ENCODE measurements around the gene AATF. TPM values are rescaled to one million over a fixed set of nuclear protein-coding genes. Genes with fewer than 3 reads are reported as not detected.
A peak's percentile ranks its signal among the peaks of the same experiment; 100 is the strongest.

Gene AATF
- total RNA-seq, 1 experiment from 2014 or later: 54.4 TPM

GRCh38 chr17:36950027-36950426, 1.3 kb downstream of the AATF start:
- DNase-seq (ENCODE audit: low read depth, low spot score): no peak
- in situ Hi-C loops (cut with HindIII; ENCODE audit: low pct_unique_long_range_greater_than_20kb, low sequenced_read_pairs): no loop called here

DNA sequence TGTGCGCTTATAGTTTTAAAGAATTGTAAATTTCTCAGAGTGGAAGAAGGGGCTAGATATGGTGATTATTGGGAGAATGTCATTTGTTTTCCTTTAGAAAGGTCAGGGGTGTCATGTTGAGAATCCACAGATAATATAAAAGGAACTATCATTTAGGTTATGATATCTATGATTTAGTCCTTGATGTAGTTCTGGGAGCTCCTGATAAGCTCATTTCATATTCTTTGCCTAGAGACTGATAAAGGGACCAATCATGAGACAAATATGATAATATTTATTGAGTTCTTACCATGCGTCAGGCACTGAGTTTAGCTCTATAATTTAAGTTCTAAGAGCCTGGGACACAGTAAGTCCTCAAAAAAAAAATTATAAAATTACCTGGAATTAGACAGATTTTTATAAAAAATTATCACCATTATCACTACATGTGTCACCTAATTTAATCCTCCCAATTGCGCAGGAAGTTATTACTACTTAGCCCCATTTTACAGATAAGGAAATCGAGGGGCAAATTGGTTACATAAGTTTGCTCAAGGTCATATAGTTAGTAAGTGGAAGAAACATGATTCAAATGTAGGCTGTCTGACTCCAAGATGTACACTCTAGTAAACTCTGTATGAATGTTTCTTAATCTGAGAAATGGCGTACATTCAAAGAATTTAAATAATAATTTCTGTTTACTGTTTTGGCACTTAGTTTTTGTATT, 2.5 kb downstream of the AATF start:
- no peak for DNase-seq (ENCODE audit: low read depth, low spot score)
- in situ Hi-C loops (cut with HindIII; ENCODE audit: low pct_unique_long_range_greater_than_20kb, low sequenced_read_pairs): no loop called here

DNA sequence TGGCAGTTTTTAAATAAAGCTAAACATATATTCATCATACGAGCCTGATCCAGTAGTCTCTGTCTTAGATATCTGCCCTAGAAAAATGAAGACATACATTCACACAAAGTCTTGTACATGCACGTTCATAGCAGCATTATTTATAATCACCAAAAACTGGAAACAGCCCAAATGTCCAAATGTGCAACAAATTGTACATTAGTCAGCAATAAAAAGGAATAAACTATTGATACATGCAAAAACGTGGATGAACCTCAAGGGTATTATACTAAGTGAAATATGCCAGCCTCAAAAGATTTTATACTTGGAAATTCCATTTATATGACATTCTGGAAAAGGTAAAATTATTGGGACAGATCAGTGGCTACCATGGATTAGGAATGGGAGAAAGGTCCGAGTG, 22.8 kb downstream of the AATF start:
- in situ Hi-C loops (cut with HindIII; ENCODE audit: low pct_unique_long_range_greater_than_20kb, low sequenced_read_pairs): no loop called here
- DNase-seq (ENCODE audit: low read depth, low spot score): no peak

GRCh38 chr17:36972186-36972700, 23.5 kb downstream of the AATF start:
- in situ Hi-C loops (cut with HindIII; ENCODE audit: low pct_unique_long_range_greater_than_20kb, low sequenced_read_pairs): no loop called here

GRCh38 chr17:36972905-36973304, 24.2 kb downstream of the AATF start:
- in situ Hi-C loops (cut with HindIII; ENCODE audit: low pct_unique_long_range_greater_than_20kb, low sequenced_read_pairs): no loop called here
- no peak for DNase-seq (ENCODE audit: low read depth, low spot score)

More at GRCh38 chr17:36972186-36972700, 23.5 kb downstream of the AATF start:
- DNase-seq (ENCODE audit: low read depth, low spot score): no peak

DNA sequence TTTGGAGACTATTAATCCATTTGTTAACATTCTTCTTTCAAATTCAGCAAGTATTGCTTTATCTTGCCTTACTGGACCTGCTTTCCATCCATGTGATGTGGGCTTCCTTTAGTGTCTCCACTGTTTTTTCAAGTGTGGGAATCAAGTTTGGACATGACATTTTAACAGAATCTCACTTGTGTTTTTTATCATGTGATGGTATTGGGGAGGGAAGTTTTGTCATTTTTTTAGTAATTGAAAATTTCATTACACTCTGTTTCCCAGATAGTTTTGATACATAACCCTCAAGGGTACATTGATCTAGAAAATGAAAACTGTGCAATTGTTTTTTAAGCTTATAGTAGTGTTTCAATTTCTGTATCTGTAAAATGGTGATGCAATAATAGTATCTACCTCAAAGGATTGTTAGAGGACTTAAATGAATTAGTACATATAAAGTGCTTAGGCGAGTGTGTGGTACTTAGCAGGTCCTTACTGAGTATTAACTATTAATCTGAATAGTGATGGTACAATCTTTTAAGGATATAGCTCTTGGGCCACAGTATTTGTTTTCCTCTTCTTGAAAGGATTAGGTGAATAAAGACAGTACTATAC, 27.3 kb downstream of the AATF start:
- in situ Hi-C loops (cut with HindIII; ENCODE audit: low pct_unique_long_range_greater_than_20kb, low sequenced_read_pairs): no loop called here
- DNase-seq (ENCODE audit: low read depth, low spot score): no peak

GRCh38 chr17:36977066-36977465, 28.3 kb downstream of the AATF start:
- in situ Hi-C loops (cut with HindIII; ENCODE audit: low pct_unique_long_range_greater_than_20kb, low sequenced_read_pairs): no loop called here
- DNase-seq (ENCODE audit: low read depth, low spot score): no peak

DNA sequence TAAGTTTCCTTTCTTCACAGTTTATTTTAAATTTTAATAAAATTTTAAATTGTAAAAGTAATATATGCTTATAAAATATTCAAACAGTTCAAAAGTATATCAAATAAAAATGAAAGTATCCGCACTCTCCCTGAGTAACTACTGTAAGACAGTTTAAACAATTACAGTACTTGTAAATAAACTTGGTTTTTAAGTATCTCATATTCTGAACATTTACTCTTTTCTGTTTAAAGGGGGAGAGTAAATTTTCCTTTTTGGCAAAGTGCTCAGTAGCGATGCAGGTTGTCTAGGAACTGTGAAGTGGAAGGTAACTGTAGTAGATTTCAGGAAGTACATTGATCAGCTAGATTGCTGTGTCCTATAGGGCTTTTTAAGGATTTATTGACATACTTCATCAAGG, 28.8 kb downstream of the AATF start:
- DNase-seq (ENCODE audit: low read depth, low spot score): no peak

DNA sequence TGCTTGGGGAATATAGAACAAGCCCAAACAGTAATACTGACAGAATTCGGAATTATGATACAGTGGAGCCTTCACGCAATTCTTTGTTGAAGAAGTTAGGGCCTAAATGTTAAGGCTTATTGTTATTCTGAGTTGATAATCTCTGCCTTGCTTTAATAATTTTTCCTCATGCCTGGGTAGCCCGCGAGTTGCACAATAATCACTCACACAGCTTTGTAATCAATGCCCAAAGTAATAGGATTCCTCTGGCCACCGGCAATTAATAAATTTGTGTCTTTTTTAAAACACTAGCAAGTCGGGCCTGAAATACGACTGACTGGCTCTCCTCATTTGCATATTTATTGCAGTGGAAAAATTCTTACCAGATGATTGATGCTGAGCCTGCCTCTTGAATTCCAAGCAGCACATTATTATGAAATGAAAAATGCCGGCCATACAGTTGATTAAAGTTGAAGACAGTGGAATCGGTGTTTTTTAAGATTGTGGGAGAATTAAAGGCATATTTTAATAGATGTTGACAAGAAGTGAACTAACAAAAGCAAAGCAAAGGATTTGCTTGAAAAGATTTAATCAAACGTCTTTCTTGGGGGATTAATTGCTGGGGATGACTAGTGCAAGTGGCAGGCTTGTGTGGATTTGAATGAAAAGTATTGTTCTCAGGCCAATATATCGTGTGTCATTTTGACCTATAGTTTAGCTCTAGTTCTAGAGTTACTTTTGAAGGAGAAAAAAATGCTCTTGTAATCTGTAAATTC, 30.2 kb downstream of the AATF start:
- peak; percentile 25 for DNase-seq (ENCODE audit: low read depth, low spot score)
- in situ Hi-C loops (cut with HindIII; ENCODE audit: low pct_unique_long_range_greater_than_20kb, low sequenced_read_pairs): no loop called here

More for the DNA sequence above, 28.8 kb downstream of the AATF start:
- in situ Hi-C loops (cut with HindIII; ENCODE audit: low pct_unique_long_range_greater_than_20kb, low sequenced_read_pairs): no loop called here

GRCh38 chr17:36979565-36979941, 30.8 kb downstream of the AATF start:
- in situ Hi-C loops (cut with HindIII; ENCODE audit: low pct_unique_long_range_greater_than_20kb, low sequenced_read_pairs): no loop called here
- no peak for DNase-seq (ENCODE audit: low read depth, low spot score)

- no peak for DNase-seq (ENCODE audit: low read depth, low spot score)
- in situ Hi-C loops (cut with HindIII; ENCODE audit: low pct_unique_long_range_greater_than_20kb, low sequenced_read_pairs): no loop called here
Measured at GRCh38 chr17:36980280-36980761, 31.6 kb downstream of the AATF start.

- no peak for DNase-seq (ENCODE audit: low read depth, low spot score)
- in situ Hi-C loops (cut with HindIII; ENCODE audit: low pct_unique_long_range_greater_than_20kb, low sequenced_read_pairs): no loop called here
Measured at GRCh38 chr17:36983618-36984017, 34.9 kb downstream of the AATF start.

DNA sequence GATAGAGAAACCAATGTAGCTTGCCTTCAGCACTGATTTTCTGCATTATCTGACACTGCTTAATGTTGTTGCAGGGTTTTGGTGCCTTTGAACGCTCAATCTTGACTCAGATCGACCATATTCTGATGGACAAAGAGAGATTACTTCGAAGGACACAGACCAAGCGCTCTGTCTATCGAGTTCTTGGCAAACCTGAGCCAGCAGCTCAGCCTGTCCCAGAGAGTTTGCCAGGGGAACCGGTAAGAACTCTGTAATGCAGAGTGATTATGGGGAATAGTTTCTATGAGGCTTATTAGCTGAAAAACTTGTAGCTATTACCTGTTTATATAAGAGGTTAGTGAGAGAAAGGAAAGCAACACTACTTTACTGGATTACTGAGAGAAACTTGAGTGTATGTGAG, 40.4 kb downstream of the AATF start:
- in situ Hi-C loops (cut with HindIII; ENCODE audit: low pct_unique_long_range_greater_than_20kb, low sequenced_read_pairs): no loop called here
- no peak for DNase-seq (ENCODE audit: low read depth, low spot score)

DNA sequence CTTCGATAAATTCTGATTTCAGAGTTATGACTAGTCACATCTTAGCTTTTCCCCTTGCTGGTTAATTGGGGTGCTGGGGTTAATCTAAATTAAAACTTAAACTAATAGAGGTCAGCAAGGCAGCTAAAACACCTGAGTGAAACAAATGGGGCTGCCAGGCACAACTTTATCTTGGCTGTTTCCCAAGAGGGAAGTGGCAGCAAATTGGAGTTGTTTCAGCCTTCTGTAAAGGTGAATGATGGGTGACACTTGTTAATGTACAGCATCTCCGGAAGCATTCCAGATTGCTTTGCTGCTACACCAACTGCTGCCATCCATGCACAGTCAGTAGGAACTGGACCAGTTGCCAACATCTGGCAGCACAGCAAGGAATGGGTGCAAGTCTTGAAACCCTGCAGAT, 43.9 kb downstream of the AATF start:
- DNase-seq (ENCODE audit: low read depth, low spot score): no peak
- in situ Hi-C loops (cut with HindIII; ENCODE audit: low pct_unique_long_range_greater_than_20kb, low sequenced_read_pairs): no loop called here

DNA sequence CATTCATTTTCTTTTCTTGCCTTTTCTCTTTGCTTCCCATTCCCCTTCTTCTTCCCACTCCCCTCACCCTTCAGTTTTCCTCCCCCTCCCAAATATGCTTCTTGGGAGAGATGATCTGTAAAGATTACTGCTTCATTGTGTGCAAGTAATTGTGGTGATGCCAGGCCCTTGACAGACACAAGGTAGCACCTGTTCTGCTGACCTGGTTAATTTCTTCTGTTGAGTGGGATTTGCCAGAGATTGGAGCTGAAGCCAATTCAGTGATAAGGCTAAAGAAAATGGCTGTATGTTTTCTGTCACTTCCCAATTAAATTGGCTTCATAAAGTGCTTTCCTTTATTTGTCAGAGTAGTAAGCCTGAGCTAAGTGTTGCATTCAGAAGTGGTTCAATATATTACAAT, 44.5 kb downstream of the AATF start:
- DNase-seq (ENCODE audit: low read depth, low spot score): no peak

GRCh38 chr17:36994438-36994837, 45.7 kb downstream of the AATF start:
- no peak for DNase-seq (ENCODE audit: low read depth, low spot score)
- in situ Hi-C loops (cut with HindIII; ENCODE audit: low pct_unique_long_range_greater_than_20kb, low sequenced_read_pairs): no loop called here

More for the DNA sequence above, 44.5 kb downstream of the AATF start:
- in situ Hi-C loops (cut with HindIII; ENCODE audit: low pct_unique_long_range_greater_than_20kb, low sequenced_read_pairs): no loop called here

DNA sequence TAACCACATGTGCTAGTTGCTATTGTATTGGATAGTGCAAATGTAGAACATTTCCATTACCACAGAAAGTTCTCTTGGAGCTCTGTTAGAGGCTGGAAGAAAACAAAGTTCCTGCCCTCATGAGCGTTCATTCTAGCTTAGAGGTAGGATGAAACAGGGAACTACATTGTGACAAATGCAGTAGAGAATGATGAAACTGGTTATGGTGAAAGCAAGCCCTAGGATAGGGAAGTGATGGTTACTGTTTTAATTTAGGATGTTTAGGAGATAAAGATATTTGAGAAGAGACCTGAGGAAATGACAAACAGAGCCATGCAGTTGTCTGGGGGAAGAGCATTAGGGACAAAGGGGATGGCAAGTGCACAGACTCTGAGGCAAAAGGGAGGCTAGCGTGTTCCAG, 50.7 kb downstream of the AATF start:
- in situ Hi-C loops (cut with HindIII; ENCODE audit: low pct_unique_long_range_greater_than_20kb, low sequenced_read_pairs): no loop called here
- no peak for DNase-seq (ENCODE audit: low read depth, low spot score)

- no peak for DNase-seq (ENCODE audit: low read depth, low spot score)
- in situ Hi-C loops (cut with HindIII; ENCODE audit: low pct_unique_long_range_greater_than_20kb, low sequenced_read_pairs): no loop called here
Measured at GRCh38 chr17:37016780-37017179, 68.0 kb downstream of the AATF start.
